GM19452 (cell line): ENCODE measurements around the gene CAMK2A.

Source experiments
- ATAC-seq: cut with Tn5 transposase; IDR thresholded peaks from one replicate; pipeline ENCODE4 v1.9.1; 2021; ENCODE audit not compliant: unreplicated experiment

Gene CAMK2A

GRCh38 chr5:150289551-150290390, at the start of gene CAMK2A:
CAMK2A (minus strand) TSS chr5:150289773; CDS start chr5:150289625, 148 bp downstream.
- no peak for ATAC-seq

GRCh38 chr5:150339165-150339564, 49.6 kb upstream of the CAMK2A start:
- ATAC-seq: no peak

DNA sequence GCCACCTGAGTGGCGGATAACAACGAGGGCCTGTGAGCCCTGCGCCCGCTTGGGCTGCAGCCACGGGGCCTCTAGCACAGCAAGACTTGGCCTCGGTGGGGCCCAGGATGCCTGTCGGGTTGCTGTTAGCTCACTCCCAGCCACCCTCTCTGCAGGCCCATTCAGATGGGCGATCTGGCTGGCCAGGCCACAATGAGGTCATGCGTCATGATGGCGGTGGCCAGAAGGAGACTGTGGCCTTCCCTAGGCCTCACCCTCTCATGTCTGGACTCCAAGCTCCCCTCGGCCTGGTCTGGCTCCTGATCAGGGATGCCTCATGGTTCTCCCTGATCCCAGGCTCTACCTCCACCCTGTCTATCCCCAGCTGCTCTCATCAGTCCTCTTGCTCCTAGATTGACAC, 49.0 kb upstream of the CAMK2A start:
- ATAC-seq: no peak

GRCh38 chr5:150335778-150336177, 46.2 kb upstream of the CAMK2A start:
- ATAC-seq: no peak

DNA sequence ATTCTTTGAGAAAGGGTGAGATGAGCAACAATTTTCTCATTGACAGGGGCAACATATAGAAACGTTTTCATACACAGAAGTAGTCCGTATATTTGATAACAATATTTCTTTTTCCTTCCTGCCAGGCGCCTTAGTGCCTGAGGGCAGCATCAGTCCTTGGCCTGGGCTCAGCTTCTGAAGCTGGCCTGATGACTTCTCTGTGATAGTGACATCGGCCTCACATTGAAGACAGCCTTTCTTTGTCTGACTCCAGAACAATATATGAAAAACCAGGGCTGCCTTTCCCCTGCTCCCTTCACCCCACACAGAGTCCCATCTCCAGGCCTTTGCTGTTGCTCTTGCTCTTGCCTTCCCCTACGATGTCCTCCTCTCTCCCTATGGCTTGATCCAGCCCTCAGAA, 43.8 kb upstream of the CAMK2A start:
- no peak for ATAC-seq

GRCh38 chr5:150329881-150330876, 40.6 kb upstream of the CAMK2A start:
- no peak for ATAC-seq

- ATAC-seq: no peak
Measured at GRCh38 chr5:150329038-150329437, 39.5 kb upstream of the CAMK2A start.

DNA sequence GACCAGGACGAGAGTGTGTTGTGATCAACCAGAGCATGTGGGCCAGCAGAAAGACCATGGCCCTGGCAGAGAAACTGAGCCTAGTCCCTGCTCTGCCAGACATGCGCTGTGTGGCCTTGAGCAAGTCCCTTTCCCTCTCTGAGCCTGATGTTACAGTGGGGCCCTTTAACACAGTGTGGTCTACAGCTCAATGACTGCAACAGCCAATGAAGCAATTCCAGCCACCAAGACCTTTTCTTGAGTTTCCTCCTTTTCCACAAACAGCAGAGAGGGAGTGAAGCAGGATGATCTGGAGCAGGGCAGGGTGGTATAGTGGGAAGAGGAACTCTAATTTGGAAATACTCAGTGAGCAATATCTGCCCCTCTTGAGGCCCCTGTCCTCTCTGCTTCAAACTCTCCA, 38.9 kb upstream of the CAMK2A start:
- no peak for ATAC-seq

GRCh38 chr5:150327139-150327538, 37.6 kb upstream of the CAMK2A start:
- no peak for ATAC-seq

DNA sequence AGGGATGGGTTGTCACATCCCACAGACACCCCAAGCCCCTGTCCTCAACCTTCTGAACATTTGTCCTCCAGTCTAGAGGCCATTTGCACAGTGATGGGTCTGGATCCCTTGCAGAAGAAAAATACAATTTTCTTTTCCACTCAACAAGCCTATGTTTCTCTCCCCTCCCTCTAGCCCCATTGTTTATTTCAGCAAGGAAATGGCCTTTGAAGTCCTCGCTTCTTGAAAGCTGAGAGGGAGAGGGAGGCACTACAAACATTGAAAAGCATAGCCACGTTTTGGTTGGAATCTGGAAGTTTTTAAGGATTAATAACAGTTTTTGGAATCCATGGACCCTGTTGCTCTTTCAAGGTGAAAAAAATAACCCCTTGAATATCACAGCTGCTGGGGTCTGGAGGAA, 37.1 kb upstream of the CAMK2A start:
- ATAC-seq: no peak

DNA sequence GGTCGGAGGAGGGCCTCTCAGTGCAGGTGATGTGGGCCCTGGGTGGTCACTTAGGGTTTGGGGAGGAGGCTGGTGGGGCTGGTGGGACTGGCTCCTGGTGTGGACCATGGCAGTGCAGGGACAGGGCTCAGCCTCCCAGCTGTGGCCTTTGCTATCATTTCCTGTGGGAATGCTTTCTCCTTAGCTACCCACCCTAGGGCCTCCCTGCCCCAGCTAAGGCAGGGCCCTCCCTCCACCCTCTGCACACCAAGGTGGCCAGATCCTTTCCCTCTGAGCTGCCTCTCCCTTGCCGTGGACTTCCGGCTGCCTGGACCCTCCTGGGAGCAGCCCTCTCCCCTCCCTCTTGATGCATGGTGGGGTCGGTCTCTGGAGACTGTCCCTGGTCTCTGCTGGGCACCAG, 35.9 kb upstream of the CAMK2A start:
- no peak for ATAC-seq

DNA sequence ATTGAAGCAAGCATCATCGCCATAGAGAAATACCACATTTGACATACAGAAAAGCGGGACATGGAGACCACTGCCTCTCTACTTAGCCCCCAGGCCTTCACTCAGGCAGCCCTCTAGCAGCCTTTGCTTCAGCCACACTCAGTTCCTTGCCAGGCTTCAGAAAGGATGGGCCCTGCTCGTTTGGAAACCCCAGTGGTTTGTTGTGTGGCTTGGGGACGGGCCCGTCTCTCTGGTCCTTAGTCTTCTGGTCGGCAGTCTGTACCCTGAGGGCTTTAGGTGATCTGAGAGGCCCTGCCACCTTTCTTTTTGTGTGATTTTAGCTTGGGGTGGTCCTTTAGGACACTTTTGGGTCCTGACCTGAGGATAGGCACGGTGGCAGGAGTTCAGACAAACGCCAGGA, 34.2 kb upstream of the CAMK2A start:
- ATAC-seq: no peak

DNA sequence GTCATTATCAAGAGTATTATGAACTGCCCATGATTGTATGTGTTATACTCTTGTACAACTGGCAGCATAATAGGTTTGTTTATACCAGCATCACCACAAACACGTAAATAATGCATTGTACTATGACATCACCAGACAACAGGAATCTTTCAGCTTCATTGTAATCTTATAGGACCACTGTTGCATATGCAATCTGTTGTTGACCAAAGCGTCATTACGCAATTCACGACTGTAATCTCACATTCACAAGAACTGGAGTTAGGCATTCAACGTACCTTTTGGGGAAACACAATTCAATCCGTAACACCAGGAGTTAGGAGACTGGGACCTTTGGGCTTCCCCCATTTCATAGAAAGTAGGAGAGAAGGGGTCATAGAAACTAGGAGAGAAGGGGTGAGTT, 33.5 kb upstream of the CAMK2A start:
- ATAC-seq: no peak

GRCh38 chr5:150322202-150322601, 32.6 kb upstream of the CAMK2A start:
- ATAC-seq: no peak

DNA sequence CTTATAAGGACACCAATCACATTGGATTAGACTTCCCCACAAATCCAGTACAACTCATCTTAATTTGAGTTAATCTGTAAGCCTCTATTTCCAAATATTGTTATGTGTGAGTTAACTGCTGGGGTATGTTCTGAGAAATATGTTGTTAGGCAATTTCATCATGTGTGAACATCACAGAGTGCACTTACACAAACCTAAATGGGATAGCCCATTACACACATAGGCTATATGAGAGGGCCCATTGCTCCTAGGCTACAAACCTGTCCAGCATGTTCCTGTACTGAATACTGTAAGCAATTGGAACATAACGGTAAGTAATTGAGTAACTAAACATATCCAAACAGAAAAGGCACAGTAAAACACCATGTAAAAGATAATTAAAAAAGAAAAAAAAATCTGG, 32.2 kb upstream of the CAMK2A start:
- ATAC-seq: no peak

DNA sequence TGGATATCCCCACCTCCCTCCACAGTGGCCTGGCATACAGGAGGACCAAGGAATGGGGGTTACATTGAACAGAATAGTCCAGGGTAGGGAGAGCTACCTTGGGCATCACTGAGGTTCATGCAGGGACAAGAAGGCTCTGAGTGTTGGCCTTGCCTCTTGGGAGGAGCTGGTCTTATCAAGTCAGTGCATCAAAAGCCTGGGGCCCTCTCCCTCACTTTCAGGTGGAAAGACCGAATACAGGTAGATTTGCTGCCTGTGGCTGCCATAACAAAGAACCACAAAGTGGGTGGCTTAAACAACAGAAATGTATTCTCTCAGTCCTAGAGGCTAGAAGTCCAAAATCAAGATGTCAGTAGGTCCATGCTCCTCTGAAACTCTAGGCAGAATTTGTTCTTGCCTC, 31.6 kb upstream of the CAMK2A start:
- ATAC-seq: no peak

GRCh38 chr5:150320044-150320613, 30.6 kb upstream of the CAMK2A start:
- no peak for ATAC-seq

DNA sequence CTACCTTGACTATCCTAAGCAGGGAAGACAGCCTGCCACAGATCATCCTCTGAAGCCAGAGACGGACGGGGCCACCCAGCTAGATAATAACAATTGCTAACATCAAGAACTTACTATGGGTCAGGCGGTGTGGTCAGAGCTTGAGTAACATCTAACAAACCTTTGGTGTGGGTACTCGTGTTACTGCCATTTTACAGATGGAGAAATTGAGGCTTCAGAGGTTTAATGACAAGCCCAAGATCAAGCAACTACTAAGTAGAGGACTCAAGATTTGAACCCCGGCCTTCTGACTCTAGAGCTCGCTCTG, 29.9 kb upstream of the CAMK2A start:
- no peak for ATAC-seq

DNA sequence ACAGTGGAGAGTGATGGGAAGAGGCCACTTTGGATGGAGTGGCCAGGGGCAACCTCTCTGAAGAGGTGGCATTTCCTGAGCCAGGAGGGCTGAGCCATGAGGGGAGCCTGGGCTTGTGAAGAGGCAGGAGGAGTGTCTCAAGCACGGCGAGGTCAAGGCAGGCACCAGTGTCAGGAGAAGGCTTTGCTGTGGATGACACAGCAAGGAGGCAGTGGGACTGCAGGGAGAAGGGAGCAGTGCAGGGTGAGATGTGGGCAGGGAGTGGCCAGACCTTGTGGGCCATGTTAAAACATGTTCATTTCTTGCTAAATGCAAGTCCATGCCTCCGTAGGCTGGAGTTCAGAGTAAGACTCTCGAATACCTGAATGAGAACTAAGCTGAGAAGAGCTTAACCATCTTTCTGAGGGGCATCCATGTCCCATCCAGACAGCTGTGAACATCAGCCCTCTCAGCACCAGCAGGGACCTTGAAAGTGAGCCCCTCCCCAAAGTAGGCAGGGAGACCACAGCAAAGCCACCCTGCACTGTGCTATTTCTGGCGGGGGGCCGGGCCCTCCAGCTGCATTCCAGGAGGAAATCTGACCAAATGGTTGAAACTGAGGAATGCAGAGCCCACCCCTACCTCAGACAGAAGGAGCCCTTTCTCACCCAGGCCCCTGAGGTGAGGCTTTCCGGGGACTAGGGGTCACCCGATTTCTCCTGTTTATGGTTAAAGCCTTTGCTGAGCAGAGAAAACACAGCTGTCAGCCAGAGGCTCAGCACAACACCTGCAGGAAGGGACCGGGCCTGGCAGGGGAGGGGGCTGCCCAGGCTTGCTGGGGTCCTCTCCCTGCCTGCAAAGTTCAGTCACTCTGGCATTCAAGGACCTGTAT, 29.3 kb upstream of the CAMK2A start:
- no peak for ATAC-seq

DNA sequence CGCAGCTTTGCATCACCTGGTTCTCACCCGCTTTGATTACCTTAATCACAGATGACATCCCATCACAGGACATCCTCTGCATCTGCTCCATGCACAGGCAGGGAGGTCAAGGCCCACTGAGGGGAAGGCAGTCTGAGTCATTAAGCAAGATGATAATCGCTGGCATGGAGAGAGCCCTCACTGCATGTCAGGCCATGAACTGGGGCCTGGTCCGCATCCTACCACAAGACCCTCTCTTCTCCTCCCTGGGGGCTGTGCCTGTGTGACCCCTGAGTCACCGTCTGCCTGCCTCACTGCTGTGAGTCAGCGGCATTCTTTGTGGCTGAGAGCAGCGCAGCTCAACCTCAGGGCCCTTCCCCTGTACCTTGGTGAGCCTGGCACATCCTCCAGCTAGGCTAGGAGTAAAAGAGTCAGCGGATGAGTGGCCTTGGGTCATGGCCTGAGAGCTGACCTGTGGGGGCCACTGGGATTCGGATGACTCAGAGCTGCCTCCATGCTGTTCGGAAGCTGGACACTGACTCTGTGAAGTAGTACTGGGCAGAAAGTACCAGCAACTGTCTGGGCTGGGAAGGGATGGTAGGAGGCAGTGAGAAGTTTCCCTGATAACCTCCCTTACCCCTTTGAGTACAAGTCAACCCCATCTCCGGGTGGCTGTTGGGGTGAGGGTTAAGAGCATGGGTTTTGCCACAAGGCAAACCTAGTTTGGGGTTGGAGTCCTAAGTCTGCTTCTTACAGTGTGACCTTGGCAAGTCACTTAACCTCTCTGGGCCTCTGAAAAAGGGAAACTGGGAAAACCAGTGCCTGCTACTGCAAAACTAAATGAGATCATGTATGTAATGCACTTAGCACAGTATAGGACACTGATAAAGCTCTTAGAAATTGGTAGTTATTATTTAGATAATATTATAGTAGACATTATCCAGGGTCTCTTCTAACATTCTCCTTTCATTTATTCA, 27.8 kb upstream of the CAMK2A start:
- no peak for ATAC-seq
